ENCODE data around the gene HOXA7.

The HOXA7 gene

DNA sequence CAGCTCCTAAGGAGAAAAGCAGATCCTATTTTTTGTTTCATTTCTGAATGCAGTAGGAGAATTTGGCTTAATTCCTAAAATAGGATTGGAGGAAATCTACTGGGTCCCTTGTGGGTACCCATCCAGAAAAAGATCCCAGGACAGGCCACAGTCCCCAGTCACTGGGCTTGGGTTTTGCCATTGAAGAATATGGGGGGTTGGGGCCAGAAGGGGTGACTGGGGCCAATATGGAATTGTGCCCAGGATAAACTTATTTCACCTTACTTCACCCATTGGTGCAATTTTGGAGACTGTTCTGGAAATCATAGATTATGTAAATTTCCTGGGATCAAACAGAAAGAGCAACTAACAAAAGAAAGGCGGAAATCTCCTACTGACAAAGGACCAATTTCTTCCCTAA, 18.0 kb downstream of the HOXA7 start:
- TF ChIP-seq, protein P1, sequence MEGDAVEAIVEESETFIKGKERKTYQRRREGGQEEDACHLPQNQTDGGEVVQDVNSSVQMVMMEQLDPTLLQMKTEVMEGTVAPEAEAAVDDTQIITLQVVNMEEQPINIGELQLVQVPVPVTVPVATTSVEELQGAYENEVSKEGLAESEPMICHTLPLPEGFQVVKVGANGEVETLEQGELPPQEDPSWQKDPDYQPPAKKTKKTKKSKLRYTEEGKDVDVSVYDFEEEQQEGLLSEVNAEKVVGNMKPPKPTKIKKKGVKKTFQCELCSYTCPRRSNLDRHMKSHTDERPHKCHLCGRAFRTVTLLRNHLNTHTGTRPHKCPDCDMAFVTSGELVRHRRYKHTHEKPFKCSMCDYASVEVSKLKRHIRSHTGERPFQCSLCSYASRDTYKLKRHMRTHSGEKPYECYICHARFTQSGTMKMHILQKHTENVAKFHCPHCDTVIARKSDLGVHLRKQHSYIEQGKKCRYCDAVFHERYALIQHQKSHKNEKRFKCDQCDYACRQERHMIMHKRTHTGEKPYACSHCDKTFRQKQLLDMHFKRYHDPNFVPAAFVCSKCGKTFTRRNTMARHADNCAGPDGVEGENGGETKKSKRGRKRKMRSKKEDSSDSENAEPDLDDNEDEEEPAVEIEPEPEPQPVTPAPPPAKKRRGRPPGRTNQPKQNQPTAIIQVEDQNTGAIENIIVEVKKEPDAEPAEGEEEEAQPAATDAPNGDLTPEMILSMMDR (IDR thresholded peaks at IDR 0.05; ENCODE audit: low read depth, low read length, missing control alignments) = no peak
- no peak overlapping the region for H3K4me3 ChIP-seq (ENCODE audit: low read depth, low read length)
- DNase-seq (ENCODE audit: low read depth) = no peak

DNA sequence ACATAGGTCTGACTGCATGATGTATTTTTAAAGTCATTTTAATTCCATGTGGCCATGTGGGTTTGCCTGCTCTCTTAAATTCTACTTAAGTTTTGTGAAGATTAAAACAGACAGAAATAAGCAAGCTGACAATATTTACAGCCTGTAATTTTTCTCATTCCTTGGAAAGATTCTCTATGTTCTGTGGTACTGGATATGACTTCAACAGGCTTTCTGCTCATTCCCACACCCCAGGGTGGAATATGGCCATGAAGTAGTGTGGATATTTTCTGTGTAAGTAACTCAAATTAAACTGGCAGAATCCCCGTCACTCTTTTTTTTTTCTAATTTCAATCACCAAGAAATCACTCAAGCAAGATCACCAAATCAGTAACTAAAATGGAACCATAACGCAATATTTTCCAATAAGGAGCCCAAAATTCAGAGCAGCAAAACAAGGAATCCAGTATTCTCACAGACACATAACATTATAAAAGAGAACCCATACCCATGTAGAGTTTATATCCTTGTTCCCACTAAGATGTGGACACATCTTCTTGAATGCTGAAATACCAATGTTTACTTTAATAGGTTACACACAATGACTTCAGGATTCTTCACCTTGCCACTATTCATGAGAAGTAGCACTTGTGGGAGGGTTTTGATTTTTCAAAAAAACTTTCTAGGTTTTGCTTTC, 18.7 kb downstream of the HOXA7 start:
- TF ChIP-seq, protein P1 (IDR thresholded peaks at IDR 0.05; ENCODE audit: low read depth, low read length, missing control alignments) = no peak
- no peak overlapping the region for H3K4me3 ChIP-seq (ENCODE audit: low read depth, low read length)

DNA sequence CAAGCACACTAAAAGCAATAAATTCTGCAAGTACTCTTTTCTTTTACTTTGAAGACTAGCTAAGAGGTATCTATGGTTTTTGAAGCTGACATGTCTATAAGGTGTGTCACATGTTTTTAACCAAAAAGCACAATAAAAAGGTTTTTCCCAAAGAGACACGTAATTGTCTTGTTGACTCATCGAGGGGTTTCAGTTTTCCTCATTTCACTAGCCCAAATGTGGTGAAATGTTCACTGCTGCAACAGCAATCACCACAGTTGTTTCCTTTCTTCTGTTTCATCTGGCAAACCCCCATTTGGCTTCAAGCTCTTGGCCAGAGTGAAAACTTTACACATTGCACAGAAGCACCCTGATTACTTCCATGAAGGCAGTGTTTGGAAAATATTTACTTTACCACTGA, 22.1 kb downstream of the HOXA7 start:
- TF ChIP-seq, protein P1 (IDR thresholded peaks at IDR 0.05; ENCODE audit: low read depth, low read length, missing control alignments) = no peak
- H3K4me3 ChIP-seq (ENCODE audit: low read depth, low read length) = no peak overlapping the region
- no peak for DNase-seq (ENCODE audit: low read depth)

More for the DNA sequence above, 18.7 kb downstream of the HOXA7 start:
- DNase-seq (ENCODE audit: low read depth) = no peak

DNA sequence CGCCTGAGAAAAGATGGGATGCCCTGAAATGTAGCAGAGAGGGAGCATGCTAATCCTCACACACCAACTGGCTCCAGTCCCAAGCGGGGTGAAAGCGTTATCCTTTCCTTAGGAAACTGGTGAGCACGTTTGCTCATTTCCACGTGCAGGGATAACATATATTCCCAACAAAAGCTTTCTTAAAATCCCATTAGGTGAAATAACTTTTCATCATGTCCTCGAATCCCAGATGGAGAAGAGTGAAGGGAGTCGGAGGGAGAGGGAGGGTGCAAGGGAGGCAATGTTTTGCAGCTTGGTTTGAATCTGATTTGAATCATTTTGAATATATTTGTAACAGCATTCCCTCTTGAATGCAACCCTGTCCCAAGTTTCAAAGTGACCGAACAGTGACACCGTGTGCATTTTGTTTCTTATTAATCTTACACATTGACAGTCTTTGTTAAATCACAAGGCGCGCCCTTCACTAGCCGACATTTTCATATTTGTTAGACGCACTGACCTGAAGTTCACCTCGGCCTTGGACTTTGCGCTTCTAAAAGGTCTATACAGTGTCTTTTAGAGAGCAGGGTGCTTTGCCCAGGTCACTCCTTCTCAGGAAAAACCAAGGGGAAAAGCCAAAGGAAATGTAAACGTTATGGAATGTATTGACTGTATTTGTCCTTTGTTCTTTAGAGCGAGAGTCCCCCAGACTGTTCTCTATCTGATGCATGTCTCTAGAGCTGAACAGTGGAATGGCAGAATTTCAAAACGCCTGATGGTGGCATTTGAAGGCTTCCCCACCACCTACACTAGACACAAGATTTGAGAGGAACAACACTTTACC, 22.9 kb downstream of the HOXA7 start:
- TF ChIP-seq, protein P1 (IDR thresholded peaks at IDR 0.05; ENCODE audit: low read depth, low read length, missing control alignments) = no peak
- no peak overlapping the region for H3K4me3 ChIP-seq (ENCODE audit: low read depth, low read length)
- DNase-seq (ENCODE audit: low read depth) = no peak

DNA sequence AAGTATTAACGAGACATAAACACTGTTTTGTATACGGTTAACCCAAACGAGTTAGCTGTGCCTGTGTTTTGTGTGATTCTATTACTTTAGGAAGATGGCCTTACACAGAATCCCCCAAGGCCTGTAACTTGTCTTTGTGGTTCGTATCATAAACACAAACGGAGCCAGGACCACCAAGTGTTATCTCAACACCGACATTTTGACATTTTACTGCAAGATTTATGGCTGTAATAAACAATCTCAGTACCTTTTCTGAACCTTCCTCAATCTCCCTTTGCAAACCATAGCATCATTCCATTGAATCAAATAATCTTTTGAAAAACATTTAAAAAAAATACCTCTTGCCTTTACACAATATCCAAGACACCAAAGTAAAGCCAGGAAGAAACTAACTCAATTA, 23.5 kb downstream of the HOXA7 start:
- no peak for DNase-seq (ENCODE audit: low read depth)
- TF ChIP-seq, protein P1 (IDR thresholded peaks at IDR 0.05; ENCODE audit: low read depth, low read length, missing control alignments) = no peak
- H3K4me3 ChIP-seq (ENCODE audit: low read depth, low read length) = no peak overlapping the region

DNA sequence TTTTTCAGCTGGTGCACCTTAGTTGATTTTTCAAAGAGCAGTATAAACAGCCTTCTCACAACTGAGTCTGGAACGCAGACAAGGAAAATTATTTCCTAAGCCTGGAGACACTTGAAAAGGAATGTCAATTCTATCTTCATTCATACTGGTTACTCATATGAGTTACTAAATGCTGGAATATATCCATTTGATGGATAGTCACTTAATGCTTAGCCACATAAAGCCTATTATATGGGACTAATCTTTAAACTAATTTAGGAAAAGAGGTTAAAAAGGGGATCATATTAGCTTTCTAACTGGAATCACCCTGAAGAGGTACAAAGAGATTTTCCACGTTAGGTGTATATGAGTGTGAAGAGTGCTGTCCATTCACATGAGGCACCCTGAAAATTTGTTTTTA, 24.3 kb downstream of the HOXA7 start:
- no peak overlapping the region for H3K4me3 ChIP-seq (ENCODE audit: low read depth, low read length)
- DNase-seq (ENCODE audit: low read depth) = no peak
- TF ChIP-seq, protein P1 (IDR thresholded peaks at IDR 0.05; ENCODE audit: low read depth, low read length, missing control alignments) = no peak

All from GM12864 (cell line).